ENCODE results near the gene MPDU1.

The MPDU1 gene

GRCh38 chr17:7549401-7550055, 34.1 kb upstream of the MPDU1 start:
- Histone ChIP-seq H3K4me3 (peak overlapping the region; percentile 75), H3K27ac (peak overlapping the region; percentile 93)
- DNase-seq (ENCODE audit: low spot score) = no peak
- TF ChIP-seq, protein P1, sequence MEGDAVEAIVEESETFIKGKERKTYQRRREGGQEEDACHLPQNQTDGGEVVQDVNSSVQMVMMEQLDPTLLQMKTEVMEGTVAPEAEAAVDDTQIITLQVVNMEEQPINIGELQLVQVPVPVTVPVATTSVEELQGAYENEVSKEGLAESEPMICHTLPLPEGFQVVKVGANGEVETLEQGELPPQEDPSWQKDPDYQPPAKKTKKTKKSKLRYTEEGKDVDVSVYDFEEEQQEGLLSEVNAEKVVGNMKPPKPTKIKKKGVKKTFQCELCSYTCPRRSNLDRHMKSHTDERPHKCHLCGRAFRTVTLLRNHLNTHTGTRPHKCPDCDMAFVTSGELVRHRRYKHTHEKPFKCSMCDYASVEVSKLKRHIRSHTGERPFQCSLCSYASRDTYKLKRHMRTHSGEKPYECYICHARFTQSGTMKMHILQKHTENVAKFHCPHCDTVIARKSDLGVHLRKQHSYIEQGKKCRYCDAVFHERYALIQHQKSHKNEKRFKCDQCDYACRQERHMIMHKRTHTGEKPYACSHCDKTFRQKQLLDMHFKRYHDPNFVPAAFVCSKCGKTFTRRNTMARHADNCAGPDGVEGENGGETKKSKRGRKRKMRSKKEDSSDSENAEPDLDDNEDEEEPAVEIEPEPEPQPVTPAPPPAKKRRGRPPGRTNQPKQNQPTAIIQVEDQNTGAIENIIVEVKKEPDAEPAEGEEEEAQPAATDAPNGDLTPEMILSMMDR (IDR thresholded peaks at IDR 0.05) = no peak

DNA sequence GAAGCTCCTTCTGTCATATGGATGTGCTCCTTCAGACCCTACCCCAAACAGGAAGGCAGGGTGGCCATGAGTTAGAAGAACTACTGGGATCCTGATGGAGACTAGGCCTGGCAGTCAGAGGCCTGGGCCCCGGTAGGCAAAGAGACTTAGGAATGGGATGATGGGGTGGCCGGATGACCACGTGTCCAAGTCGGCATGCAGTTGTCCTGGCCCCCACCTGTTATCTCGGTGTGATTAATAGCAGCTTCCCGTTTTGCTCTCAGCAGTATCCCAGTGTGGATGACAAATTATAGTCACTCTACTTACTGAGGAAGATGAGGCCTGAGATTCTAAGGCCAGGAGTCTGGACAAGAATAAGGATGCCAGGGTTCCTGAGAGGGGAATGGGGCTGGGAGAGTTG, 33.3 kb upstream of the MPDU1 start:
- DNase-seq (ENCODE audit: low spot score) = no peak
- H3K4me3 ChIP-seq = peak overlapping the region; percentile 75
- TF ChIP-seq, protein P1 (IDR thresholded peaks at IDR 0.05) = no peak
- peak overlapping the region; percentile 93 for H3K27ac ChIP-seq

DNA sequence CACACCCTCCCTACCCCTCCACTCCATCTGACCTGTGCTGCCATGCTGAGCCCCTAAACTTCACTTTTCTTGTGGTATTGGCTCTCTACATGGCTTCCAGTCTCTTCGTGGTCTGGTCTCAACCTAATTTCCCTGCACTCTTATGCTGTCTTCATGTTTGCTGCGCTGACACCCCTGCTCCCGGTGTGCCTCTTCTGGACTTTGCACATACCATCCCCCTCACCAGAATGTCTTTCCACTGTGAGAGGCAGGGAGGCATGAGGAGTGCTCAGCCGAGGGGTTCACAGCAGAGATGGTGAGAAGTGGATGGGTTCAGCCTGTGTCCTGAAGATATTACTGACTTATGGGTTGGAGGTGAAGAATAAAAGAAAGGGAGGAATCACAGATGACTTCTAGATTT, 32.3 kb upstream of the MPDU1 start:
- TF ChIP-seq, protein P1 (IDR thresholded peaks at IDR 0.05) = no peak
- H3K4me3 ChIP-seq = no peak overlapping the region
- DNase-seq (ENCODE audit: low spot score) = no peak
- no peak overlapping the region for H3K27ac ChIP-seq

- no peak overlapping the region for H3K4me3 ChIP-seq
- peak overlapping the region in 1 of 2 donors; percentile 58 for H3K27ac ChIP-seq
- no peak for DNase-seq (ENCODE audit: low spot score)
- TF ChIP-seq, protein P1 (IDR thresholded peaks at IDR 0.05) = no peak
Observed at GRCh38 chr17:7552621-7553051, 31.0 kb upstream of the MPDU1 start.

- no peak for DNase-seq (ENCODE audit: low spot score)
- Histone ChIP-seq H3K27ac (peak overlapping the region in 1 of 2 donors; percentile 75), H3K4me3 (no peak overlapping the region)
- TF ChIP-seq, protein P1 (IDR thresholded peaks at IDR 0.05) = no peak
Observed at GRCh38 chr17:7553356-7553755, 30.3 kb upstream of the MPDU1 start.

DNA sequence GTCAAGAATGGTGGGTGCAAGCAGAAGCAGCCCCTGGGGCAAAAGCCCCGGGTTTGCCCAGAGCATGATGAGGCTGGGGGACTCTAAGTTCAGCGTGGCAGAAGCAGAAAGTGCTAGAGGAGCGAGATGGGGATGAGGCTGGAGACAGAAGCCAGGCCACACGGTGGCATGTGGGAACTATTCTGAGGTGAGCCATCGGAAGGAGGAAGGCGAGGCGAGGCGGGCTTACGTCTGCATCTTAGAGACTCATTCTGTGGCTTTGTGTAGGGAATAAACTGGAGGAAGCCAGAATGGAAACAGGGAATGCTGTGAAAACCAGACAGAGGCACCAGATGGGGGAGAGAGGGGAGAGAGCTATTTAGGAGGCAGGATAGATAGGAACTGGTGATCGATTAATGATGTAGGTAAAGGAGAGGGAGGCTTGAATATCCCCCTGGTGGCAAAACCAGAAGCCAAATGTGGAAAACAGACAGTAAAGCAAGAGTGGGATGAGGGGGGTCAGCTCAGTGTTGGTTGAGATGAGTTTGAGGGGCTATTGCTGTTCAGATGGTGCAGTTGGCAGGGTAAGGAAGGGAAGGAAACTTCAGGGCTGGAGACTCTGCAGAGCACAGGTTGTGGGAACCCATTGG, 28.2 kb upstream of the MPDU1 start:
- no peak for DNase-seq (ENCODE audit: low spot score)
- H3K4me3 ChIP-seq = no peak overlapping the region
- TF ChIP-seq, protein P1 (IDR thresholded peaks at IDR 0.05) = no peak
- no peak overlapping the region for H3K27ac ChIP-seq

DNA sequence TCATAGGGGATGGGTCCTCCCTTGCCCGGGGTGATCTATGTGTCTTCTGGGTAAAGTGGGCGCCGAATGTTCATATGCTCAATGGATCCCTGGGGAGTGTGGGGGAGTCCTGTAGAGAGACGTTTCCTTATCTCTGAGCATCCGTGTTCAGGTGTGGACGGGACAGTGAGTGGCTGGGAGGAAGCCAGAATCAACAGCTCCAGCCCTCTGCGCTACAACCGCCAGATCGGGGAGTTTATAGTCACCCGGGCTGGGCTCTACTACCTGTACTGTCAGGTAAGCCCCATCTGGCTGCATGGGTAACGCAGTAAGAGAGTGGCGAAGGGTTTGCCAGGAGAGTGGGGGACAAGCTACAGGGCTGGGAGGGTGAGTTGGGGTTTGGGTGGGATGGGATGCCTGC, 27.0 kb upstream of the MPDU1 start:
- TF ChIP-seq, protein P1 (IDR thresholded peaks at IDR 0.05) = no peak
- peak overlapping the region in 1 of 2 donors; percentile 98 for H3K27ac ChIP-seq
- DNase-seq (ENCODE audit: low spot score) = no peak
- H3K4me3 ChIP-seq = no peak overlapping the region

Measured in coronary artery (tissue), 2 donors.